ENCODE data around the gene PLCB4.
"Not testable (repeated sequence)": the region's sequence is repeated elsewhere in the genome, so short reads cannot be mapped to it uniquely, and the experiment has no call there.

Gene PLCB4

DNA sequence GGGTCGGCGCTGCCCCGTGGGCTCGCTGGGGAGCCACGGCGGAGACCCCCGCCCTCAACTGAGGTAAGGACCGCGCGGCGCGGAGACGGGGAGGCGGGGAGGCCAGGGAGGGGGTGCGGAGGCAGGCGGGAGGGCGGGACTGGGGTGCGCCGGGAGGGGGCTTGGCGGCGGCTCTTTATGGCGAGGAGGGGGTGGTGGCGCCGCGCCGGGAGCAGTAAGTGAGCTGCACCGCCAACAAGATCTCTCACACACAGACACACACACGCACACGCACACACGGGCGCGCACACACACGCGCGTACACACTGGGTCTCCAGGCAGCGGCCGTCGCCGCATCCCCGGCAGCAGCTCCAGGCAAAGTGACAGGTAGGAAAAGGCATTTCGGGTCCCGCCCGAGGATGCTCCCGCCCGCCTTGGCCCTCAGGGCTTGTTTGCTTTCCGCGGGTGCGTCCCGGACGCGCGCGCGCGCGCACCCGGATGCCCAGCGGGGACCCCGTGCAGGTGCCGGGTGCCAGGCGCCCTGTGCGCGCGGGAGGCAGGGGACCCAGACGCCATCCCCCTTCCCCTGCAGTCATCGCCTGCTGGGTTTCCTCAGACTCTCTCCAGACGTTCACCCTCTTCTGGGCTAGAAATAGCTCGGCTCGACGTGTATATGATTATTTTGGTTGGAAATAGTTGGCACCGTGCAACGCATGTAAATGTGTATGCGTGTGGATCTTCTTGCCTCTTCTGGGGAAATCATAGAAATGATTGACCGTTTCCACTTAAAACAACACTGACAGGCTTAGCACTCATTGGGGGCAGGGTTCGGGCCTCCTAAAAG, at the start of gene PLCB4:
Gene PLCB4 (plus strand): TSS at position 247 of the 823 bp plus-strand sequence. CDS start 238,728 bp downstream, outside the sequence.
- no peak for DNase-seq (ENCODE audit: low read depth)

DNA sequence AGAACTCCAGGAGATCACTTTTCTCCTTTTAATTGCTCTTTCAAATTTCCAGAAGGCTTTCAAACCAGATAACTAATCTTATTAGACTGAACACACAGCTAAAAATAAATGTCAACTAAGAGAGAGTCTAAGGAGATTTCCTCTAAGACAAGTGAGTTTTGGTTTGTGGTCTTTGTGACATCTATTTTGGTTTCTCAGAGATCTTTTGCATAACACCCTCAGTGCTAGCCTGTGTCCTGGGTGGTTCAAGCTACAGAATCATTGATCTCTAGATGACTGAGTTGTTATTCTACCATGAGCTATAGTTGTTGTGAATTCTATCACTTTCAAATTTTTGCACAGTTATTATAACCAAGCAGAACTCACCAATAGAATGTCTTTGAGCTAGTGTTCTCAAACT, 49.1 kb upstream of the PLCB4 start:
- DNase-seq (ENCODE audit: low read depth): no peak

DNA sequence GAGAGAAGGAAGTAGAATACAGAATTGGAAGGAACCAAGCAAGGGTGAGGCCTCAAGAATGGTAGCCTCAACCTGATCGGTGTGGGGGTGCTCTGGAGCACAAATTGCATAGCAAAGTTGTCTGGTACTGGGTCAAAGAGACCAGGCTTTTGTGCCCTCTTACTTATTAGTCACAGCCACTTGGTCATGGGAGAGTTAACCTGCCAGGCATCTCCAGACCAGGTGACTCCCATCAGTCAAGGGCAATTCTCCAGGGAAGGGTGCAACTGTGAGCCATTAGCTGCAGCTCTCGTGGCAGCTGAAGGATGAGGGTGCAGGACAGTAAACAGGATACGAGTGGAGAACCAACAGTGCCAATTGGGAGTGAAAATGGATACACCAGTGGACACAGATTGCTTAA, 47.7 kb upstream of the PLCB4 start:
- DNase-seq (ENCODE audit: low read depth): no peak

DNA sequence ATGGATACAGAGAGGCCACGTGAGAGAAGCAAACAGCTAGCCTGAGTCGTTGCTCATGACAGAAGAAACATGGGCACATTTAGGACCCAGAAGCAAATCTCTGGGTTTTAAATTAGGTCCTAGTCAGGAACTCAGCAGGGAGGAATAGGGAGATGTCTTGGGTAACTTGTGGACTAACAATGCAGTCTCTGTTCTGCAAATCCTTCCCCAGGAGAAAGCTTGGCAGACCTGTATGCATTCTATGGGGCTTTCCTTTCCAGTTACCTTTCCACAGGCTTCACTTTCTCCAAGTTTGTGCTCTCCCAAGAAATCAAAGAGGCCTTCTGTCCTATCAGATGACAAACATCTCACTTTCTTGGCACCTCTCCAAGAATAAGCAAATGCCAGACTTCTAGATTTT, 47.2 kb upstream of the PLCB4 start:
- no peak for DNase-seq (ENCODE audit: low read depth)

DNA sequence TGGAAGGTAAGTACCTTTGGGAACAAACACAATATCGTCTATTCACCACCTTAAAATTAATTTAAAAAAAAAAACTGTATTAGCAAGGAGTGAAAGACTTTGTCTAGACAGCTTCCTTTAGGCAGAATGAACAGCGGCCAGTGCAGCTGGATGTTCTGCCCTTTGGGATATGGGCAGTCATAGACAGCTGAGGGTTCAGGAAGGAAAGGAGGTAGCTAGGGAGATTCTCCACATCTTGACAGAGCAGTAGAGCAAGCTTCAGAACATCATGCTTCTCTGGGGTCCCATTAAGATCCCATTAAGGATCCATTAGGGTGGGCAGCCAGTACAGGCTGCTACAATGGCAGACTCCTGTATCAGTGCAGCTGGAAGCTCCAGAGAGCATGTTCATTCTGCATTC, 46.5 kb upstream of the PLCB4 start:
- no peak for DNase-seq (ENCODE audit: low read depth)

DNA sequence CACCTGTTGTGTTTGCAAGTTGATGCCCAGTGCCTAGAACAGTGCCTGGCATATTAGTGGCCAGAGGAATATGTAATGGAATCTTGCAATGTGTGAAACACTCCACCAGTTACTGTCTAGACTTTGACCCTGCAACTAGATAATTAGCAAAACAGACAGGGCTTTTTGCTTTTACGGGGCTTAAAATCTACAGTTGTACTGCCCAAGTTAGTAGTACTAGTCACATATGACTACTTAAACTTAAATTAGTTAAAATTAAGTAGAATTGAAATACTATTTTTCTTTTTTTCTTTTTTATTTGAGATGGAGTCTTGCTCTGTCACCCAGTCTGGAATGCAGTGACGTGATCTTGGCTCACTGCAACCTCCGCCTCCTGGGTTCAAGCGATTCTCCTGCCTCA, 44.3 kb upstream of the PLCB4 start:
- no peak for DNase-seq (ENCODE audit: low read depth)

DNA sequence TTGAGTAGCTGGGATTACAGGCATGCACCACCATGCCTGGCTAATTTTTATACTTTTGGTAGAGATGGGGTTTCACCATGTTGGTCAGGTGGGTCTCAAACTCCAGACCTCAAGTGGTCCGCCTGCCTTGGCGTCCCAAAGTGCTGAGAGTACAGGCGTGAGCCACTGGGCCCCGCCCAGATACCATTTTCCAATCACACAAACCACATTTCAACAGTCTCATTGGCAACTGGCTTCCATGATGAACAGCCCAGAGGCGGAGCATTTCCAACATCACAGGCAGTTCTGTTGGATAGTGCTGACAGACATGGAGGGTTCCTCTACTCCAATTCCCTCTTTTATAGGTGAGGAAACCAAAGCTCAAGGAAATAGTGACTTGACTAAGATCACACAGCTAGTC, 43.9 kb upstream of the PLCB4 start:
- no peak for DNase-seq (ENCODE audit: low read depth)

DNA sequence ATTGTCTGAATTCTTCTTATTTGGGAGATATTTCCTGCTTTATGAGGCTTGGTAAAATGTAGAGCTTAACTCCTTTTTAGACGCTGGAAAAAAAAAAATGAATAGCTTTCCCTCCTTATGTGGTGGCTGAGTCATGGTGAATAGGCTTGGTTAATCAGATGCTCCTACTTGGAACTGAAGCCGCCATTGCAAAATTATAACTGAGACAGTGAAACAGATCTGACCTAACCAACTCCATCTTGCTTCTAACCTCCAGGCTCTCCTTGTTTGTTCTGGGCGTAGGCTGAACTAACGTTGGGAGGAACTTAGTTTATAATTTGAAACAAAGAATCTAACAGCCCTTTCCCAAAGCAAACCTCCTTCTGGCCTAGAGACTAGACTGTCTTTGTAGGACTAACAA, 43.2 kb upstream of the PLCB4 start:
- no peak for DNase-seq (ENCODE audit: low read depth)

DNA sequence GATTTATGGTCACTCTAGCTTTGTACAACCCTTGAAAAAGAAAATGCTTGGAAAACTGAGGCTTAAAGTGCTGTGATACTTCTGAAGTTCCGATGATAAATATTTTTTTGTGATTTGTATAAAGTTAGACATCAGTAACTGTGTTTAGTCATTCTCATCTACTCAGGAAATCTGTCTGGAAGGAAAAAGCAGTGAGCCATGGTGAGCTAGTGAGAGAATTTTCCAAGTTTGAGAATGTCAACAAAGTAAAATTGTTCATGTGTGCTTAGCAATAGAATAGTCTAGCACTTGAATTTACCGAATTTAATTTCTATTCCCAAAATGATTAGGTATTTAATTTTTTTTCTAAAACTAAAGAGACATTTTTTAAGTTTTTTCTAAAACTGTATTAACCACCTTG, 41.3 kb upstream of the PLCB4 start:
- DNase-seq (ENCODE audit: low read depth): no peak

DNA sequence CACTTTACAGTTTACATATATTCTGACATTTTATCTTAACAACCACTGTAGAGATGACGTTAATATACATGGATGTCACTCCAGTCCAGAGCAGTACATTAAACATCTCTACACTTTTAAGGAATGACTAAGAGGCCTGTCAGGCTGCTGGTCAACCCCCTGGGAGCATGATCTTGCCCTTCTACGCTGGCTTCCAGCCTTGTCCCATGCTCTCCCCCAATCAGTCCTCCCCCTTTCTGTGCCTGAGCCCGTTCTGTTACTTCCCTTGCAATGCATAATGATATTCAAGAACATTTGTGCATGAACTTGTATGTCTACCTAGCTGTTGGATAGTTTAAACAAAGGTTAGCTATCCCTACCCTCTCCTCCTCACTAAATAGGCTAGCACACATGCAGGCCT, 40.5 kb upstream of the PLCB4 start:
- no peak for DNase-seq (ENCODE audit: low read depth)

DNA sequence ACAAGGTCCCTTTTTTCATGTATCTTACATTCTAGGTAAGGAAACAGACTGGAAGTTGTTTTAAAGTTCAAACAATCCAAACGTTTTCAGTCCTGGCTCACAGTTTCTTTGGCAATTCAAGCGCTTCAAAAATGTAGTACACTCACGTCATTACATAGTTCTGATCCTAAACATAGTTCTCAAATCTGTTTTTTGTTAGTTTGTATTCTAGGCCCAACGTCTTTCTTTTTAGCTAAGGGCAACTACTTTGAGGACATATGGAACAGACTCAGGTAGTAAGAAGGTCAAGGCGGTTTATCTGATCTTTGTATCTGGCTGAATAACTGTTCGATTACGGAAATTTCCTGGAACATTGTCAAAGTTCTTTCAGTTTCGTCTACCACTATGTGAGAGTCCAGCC, 36.9 kb upstream of the PLCB4 start:
- no peak for DNase-seq (ENCODE audit: low read depth)

DNA sequence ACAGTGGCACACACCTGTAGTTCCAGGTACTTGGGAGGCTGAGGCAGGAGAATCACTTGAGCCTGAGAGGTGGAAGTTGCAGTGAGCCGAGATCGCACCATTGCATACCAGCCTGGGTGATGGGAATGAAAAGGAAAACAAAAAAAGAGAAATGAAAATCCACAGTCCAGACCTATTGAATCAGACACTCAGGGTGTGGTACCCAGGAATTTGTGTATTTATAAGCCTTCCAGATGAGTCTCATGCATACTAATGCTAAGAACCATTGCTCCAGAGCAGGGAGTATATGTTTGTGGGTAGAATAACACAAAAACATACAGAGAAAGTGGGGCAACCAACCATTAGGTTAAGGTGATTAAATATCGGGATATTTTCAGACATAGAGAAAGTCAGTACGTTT, 36.1 kb upstream of the PLCB4 start:
- DNase-seq (ENCODE audit: low read depth): no peak

DNA sequence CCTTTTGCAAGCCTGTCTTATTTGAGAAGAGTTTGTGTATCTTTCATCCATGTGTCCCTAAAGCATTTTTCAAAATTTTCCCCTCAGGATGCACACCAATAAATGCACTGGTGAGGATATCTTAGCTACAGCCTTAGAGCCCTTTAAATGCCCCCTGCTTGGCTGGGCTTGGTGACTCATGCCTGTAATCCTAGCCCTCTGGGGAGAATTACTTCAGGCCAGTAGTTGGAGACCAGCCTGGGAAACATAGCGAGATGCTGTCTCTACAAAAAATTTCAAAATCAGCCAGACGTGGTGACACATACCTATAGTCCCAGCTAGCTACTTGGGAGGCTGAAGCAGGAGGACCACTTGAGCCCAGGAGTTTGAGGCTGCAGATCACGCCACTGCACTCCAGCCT, 33.8 kb upstream of the PLCB4 start:
- no peak for DNase-seq (ENCODE audit: low read depth)

DNA sequence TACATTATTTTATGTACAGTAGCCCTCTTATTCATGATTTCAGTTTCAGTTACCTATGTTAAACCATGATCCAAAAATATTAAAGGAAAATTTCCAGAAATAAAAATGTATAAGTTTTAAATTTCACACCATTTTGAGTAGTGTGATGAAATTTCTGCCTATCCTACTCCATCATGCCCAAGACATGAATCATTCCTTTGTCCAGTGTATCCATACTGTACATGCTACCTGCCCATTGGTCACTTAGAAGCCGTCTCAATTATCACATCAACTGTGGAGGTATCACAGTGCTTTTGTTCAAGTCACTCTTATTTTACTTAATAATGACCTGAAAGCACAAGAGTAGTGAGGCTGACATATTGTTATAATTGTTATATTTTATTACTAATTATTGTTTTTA, 32.3 kb upstream of the PLCB4 start:
- no peak for DNase-seq (ENCODE audit: low read depth)

DNA sequence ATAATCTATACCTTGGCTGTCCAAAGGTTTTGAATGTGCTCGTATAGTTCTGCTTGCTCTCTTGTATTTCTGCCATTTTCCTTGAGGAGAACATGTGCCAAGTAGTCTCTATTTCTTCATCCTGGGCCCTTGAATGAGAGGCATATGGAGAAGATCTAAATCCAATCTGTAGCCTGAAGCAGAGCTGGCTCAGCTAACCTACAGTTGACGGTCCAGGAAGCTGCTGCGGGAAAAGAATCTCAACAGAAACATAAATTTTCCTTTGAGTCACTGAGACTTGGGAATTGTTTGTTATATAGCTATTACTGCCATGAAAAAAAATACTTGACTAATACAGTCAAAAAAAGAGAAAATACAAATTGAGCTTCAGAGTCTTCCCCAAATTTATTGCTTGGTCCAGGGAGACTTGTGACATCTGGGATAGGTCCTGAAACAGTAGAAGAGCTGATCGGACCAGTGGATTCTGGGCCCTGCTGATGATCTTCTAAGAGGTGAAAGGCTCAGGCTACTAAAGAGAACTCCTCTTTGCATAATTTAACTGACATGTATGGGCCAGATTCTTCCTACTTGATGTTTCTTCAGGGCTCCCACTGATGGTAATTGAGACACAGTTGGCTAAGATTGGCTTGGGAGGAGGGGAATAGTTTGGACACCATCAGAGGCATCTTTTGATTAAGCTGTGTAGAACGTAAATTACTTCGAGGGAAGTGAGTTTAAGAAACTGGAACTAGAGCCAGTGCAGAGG, 29.9 kb upstream of the PLCB4 start:
- DNase-seq (ENCODE audit: low read depth): no peak

DNA sequence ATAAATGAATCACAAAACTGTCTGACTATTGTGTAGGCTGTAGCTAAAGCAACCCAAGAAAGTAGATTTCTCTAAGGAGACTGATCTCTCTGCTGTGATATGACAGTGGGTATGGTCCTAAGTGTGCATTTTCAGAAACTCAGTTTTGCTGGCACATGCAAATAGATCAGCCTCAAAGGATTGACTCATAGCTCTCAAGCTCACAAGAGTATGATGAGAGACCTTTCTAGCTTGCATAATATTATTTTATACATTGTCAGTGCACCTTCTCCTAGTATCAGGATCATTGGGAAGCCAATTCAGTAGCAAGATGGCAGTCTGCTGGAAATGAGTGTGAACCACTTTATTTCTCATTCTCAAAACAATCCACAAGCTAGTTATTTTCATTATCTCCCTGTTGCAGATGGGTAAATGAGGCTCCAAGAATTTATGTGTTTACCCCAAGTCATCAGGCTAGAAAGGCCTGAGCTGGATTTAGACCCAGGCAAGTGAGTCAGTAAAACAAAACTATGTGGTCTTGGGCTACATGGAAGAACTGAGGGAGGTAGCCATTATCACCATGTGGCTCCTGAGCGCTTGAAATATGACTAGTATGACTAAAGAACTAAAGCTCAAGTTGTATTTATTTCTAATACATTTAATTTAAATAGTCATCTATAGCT, 27.9 kb upstream of the PLCB4 start:
- no peak for DNase-seq (ENCODE audit: low read depth)

DNA sequence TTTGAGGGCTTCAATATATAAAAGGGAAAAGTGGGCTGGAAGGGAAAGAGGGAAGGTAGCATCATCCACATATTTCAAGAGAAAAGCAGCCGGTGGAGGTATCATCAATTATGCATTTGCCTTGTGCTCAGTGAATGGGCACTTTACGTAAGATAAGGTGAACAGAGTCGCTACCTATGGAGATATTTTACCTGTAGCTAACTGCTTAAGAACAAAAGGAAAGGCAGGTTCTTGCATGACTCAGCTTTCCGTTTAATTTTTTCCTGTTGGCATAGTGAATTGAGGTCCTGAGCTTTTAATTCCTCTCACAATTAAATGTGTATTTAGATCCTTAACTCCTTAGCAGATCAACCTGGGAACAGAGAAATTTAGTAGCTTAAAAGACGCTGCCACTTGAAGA, 25.5 kb upstream of the PLCB4 start:
- no peak for DNase-seq (ENCODE audit: low read depth)

DNA sequence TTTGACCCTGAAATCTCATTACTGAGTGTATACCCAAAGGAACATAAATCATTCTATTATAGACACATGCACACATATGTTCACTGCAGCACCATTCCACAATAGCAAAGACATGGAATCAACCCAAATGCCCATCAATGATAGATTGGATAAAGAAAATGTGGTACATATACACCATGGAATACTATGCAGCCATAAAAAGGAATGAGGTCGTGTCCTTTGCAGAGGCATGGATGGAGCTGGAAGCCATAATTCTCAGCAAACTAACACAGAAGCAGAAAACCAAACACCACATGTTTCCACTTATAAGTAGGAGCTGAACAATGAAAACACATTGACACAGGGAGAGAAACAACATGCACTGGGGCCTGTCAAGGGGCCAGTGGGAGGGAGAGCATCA, 21.0 kb upstream of the PLCB4 start:
- not testable (repeated sequence) for DNase-seq (ENCODE audit: low read depth)

DNA sequence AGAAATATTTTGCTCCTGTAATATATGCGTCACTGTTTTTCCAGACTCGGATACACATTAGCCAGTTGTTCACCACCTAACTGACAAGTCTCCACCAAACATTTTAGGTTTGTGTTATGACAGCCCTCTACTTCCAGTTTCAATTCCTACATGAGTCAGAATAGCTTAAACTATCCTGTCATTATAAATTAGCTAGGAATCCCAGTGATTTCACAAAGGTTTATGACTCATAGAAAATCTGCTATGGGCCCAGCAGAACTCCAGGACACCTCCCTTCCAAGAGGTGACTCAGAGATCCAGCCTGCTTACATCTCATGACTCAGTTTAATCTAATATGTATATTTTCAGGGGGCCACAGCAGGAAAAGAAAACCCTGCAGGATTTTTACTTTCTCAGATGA, 17.4 kb upstream of the PLCB4 start:
- no peak for DNase-seq (ENCODE audit: low read depth)

DNA sequence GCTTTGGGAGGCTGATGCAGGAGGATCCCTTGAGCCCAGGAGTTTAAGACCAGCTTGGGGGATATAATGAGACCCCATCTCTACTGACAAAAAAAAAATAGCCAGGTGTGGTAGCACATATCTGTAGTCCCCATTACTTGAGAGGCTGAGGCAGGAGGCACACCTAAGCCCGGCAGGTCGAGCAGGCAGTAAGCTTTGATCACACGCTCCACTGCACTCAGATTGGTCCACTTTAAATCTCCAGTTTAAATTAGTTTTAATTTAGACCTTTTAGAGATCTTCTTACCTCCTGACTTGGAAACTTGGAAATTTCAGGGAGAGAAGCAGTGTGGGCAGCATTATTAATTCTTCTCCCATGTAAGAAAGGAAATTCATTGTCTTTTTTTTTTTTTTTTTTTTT, 16.8 kb upstream of the PLCB4 start:
- no peak for DNase-seq (ENCODE audit: low read depth)

DNA sequence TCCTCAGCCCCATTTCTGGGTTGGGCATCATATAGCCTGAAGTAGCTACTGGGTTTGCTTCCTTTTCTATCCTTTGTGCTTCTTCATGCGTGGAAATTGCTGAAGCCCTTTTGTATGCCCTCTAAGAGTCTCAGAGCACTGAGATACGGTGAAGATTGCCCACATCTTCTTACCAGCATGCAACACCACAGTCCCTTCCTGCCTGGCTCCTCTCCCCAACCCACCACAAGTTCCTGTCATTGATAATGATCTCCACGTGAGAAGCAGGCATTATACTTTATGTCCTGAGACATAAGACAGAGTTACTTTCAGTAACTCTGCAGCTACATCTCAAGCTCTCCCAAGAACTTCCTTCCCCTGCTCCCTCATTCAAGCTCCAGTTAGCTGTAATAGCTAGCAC, 15.8 kb upstream of the PLCB4 start:
- DNase-seq (ENCODE audit: low read depth): no peak

DNA sequence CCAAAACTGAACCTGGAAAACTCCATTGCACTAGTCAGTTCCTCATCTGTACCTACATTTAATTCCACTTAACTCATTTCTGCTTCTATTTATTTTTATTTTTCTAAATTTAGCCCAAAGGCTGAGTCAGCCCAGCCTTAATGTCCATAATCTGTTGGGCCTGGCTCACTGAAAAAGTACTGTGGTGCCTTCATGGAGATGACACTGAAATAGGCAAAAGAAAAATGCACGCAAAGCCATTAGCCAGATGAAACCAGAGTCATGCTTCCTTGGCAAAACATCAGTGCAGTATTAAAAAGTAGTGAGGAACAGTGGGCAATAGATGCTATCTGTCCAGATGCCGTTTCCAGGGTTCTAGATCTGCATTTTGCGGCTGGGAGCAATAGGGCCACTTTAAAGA, 14.7 kb upstream of the PLCB4 start:
- no peak for DNase-seq (ENCODE audit: low read depth)

DNA sequence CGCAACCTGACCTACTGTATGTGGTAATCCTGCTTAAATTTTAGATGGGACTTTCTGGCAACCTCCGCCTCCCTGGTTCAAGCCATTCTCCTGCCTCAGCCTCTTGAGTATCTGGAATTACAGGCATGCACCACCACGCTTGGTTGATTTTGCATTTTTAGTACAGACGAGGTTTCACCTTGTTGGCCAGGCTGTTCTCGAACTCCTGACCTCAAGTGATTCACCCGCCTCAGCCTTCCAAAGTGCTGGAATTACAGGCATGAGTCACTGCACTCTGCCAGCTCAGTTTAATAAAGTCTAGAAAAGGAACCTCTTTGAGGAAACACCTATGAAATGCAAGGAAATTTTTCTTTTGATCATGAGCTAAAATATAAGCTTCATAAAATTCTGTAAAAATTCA, 9.0 kb upstream of the PLCB4 start:
- no peak for DNase-seq (ENCODE audit: low read depth)
